B cell (primary cell): ENCODE data around the gene SERPINA12. TPM values are rescaled to one million over a fixed set of nuclear protein-coding genes. Genes with fewer than 3 reads are reported as not detected.
"Not testable (repeated sequence)": the region's sequence is repeated elsewhere in the genome, so short reads cannot be mapped to it uniquely, and the experiment has no call there.

Source experiments
- ATAC-seq: fragments of 200-7000 bp; cut with Tn5 transposase; one replicate; pipeline ENCODE4 v1.10.0; 2021; ENCODE audit warnings: low read depth, mild to moderate bottlenecking, moderate number of reproducible peaks, moderate library complexity
- CTCF ChIA-PET: fragments of 350-600 bp; sonication (Branson Sonifier 250); formaldehyde crosslinking; loops from one replicate; lab custom pipeline; 2021; ENCODE audit warnings: antibody characterized with exemption, inconsistent platforms; lab: Charles Lee
- POLR2A ChIA-PET: fragments of 350-600 bp; sonication (Branson Sonifier 250); formaldehyde crosslinking; loops from one replicate; lab custom pipeline; 2021; ENCODE audit warnings: antibody characterized with exemption; lab: Charles Lee
- DNase-seq: peaks from one replicate; pipeline ENCODE4 v3.0.0; 2013
- H2AFZ ChIP-seq: 2 replicates; pipeline ENCODE4 v1.6.1; 2012; ENCODE audit warnings: mild to moderate bottlenecking, low read depth, low read length; ENCODE audit not compliant: insufficient read depth, poor library complexity, severe bottlenecking
- H3K27ac ChIP-seq, 2 donors: 1 replicate in 1 of 2; 2 replicates in 1 of 2; pipeline ENCODE4 v1.5.1; 2012 to 2013; ENCODE audit warnings: low read length in 2 of 2, mild to moderate bottlenecking in 2 of 2, moderate library complexity in 1 of 2
- H3K27me3 ChIP-seq, 4 experiments: fragments of 200-600 bp in 1 of 4; sonication (generic) in 1 of 4; replicated peaks in 1 of 4; 1 replicate in 2 of 4; 2 replicates in 2 of 4; pipeline versions ENCODE4 v1.6.1 to v1.7.0; 2013 to 2016; ENCODE audit warnings: low read length in 3 of 4, mild to moderate bottlenecking in 2 of 4, mixed read lengths in 1 of 4, moderate library complexity in 1 of 4; ENCODE audit not compliant: insufficient read depth in 4 of 4, control insufficient read depth in 3 of 4; ENCODE audit errors: control extremely low read depth in 1 of 4
- H3K36me3 ChIP-seq, 2 experiments: replicated peaks in 1 of 2; 1 replicate in 1 of 2; 2 replicates in 1 of 2; pipeline versions ENCODE4 v1.6.1 to v1.7.1; 2013; ENCODE audit warnings: low read length in 1 of 2; ENCODE audit not compliant: insufficient read depth in 2 of 2, control insufficient read depth in 1 of 2; ENCODE audit errors: control extremely low read depth in 1 of 2, extremely low read depth in 1 of 2
- H3K4me1 ChIP-seq, 2 donors: fragments of 200-600 bp in 1 of 2; sonication (generic) in 1 of 2; 1 replicate in 1 of 2; 2 replicates in 1 of 2; pipeline versions ENCODE4 v1.5.1 to v1.6.1; 2013 to 2017; ENCODE audit warnings: low read length in 2 of 2; ENCODE audit not compliant: control insufficient read depth in 2 of 2, insufficient read depth in 2 of 2
- H3K4me2 ChIP-seq: replicated peaks from 2 replicates; pipeline ENCODE3; 2012; ENCODE audit warnings: mild to moderate bottlenecking, low read depth, low read length; ENCODE audit not compliant: poor library complexity, severe bottlenecking
- H3K4me3 ChIP-seq, 5 experiments: fragments of 200-600 bp in 1 of 5; sonication (generic) in 1 of 5; 1 replicate in 3 of 5; 2 replicates in 2 of 5; pipeline versions ENCODE4 v1.5.1 to v1.7.0; 2011 to 2016; ENCODE audit warnings: low read length in 4 of 5, mild to moderate bottlenecking in 4 of 5, low read depth in 2 of 5, control low read depth in 1 of 5, moderate library complexity in 1 of 5; ENCODE audit not compliant: insufficient read depth in 1 of 5; ENCODE audit errors: control extremely low read depth in 1 of 5, extremely low read depth in 1 of 5
- H3K79me2 ChIP-seq: fragments of 200-600 bp; sonication (generic); one replicate; pipeline ENCODE4 v1.6.0; 2016; ENCODE audit warnings: low read length; ENCODE audit not compliant: control insufficient read depth, insufficient read depth
- H3K9ac ChIP-seq: fragments of 200-600 bp; sonication (generic); 2 replicates; pipeline ENCODE4 v1.6.1; 2017; ENCODE audit warnings: mild to moderate bottlenecking, low read length, moderate library complexity
- H3K9me3 ChIP-seq, 3 donors: one replicate each; pipeline versions ENCODE4 v1.6.1 to v1.7.1; 2013; ENCODE audit warnings: low read length in 2 of 3; ENCODE audit not compliant: control insufficient read depth in 2 of 3, insufficient read depth in 1 of 3; ENCODE audit errors: control extremely low read depth in 1 of 3
- H4K20me1 ChIP-seq: 2 replicates; pipeline ENCODE4 v1.6.0; 2012; ENCODE audit warnings: mild to moderate bottlenecking, low read length; ENCODE audit not compliant: insufficient read depth, control insufficient read depth, poor library complexity, severe bottlenecking
- H3K27ac Mint-ChIP-seq: one replicate; pipeline ENCODE4 v1.8.0; 2021; ENCODE audit warnings: mixed read lengths
- H3K27me3 Mint-ChIP-seq: one replicate; pipeline ENCODE4 v1.8.0; 2021; ENCODE audit warnings: mixed read lengths
- H3K4me1 Mint-ChIP-seq: one replicate; pipeline ENCODE4 v1.8.0; 2021; ENCODE audit warnings: mixed read lengths
- H3K4me3 Mint-ChIP-seq: one replicate; pipeline ENCODE4 v1.8.0; 2021; ENCODE audit warnings: mixed read lengths
- H3K9me3 Mint-ChIP-seq: one replicate; pipeline ENCODE4 v1.8.0; 2022; ENCODE audit warnings: mixed read lengths; ENCODE audit not compliant: insufficient read depth
- EZH2 ChIP-seq: IDR thresholded peaks from 2 replicates; pipeline ENCODE4 v1.6.1; 2012; ENCODE audit warnings: borderline replicate concordance, low read depth, mild to moderate bottlenecking, moderate library complexity, low read length; ENCODE audit not compliant: insufficient read depth, poor library complexity, severe bottlenecking
- WGBS: methylation state at CpG from one replicate; pipeline ENCODE4 v1.1.5; 2013; ENCODE audit warnings: missing lambda C conversion rate; ENCODE audit not compliant: insufficient coverage; 5-methylcytosine and 5-hydroxymethylcytosine counted together
- intact Hi-C: fragments of 100-400 bp; cut with micrococcal nuclease; formaldehyde crosslinking; loops from one replicate; pipeline ENCODE4 v1.10.0; 2022
- polyA plus RNA-seq: library from polyadenylated mRNA; depleted of rRNA; stranded (reverse); fragments of >200 nt; gene quantifications from 2 replicates; pipeline ENCODE4 v1.2.3, GENCODE V29; 2012
- total RNA-seq, 2 donors: library from RNA; stranded (reverse); fragments of 120-200 nt in 1 of 2; gene quantifications; 1 replicate in 1 of 2; 2 replicates in 1 of 2; pipeline versions ENCODE4 v1.2.3 to v1.2.4, GENCODE V29; 2013 to 2022
- TF ChIP-seq, protein P1 (sequence below): fragments of 200-600 bp; IDR thresholded peaks from one replicate; pipeline ENCODE4 v1.8.0; 2022; ENCODE audit warnings: antibody characterized with exemption, mild to moderate bottlenecking

The SERPINA12 gene
- total and polyA plus RNA-seq, 2 donors (not counting 1 experiment from before 2014, with no cell fraction given): not detected

DNA sequence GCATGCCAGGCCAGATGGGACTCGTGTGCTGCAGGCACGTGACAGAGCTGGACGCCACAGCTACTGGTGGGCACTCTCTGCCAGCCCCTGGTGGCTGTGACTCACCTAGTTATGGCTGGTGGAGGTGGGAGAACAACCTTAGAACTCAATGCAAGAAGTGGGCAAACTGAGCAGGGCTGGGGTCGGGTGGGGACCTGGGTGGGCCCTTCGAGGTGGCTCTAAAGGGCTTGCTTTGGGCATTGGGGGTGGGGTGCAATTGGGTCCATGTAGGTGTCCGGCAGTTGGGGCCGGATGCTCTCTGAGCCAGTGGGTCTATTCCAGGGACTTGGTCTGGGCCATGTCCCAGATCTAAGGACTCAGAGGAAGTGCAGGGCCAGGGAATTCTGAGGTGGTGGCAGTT lies 5.1 kb upstream of the SERPINA12 start:
- CTCF ChIA-PET: no interaction called here
- peaks cover 8% of the 10 kb centered on the region for H3K27me3 Mint-ChIP-seq

DNA sequence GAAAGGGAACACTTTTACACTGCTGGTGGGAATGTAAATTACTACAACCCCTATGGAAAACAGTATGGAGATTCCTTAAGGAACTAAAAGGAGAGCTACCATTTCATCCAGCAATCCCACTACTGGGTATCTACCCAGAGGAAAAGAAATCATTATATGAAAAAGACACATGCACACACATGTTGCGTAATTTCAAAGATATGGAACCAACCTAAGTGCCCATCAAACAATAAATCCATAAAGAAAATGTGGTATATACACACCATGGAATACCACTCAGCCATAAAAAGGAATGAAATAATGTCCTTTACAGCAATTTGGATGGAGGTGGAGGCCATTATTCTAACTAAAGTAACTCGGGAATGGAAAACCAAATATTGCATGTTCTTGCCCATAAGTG lies 1.2 kb upstream of the SERPINA12 start:
- CTCF ChIA-PET, H3K9me3 ChIP-seq, H3K9me3 Mint-ChIP-seq, H3K4me1 Mint-ChIP-seq, intact Hi-C loops, H3K9ac ChIP-seq, H2AFZ ChIP-seq, H3K4me1 ChIP-seq, ATAC-seq, H4K20me1 ChIP-seq, H3K27ac Mint-ChIP-seq, H3K4me3 Mint-ChIP-seq, H3K36me3 ChIP-seq, H3K27me3 Mint-ChIP-seq, H3K4me2 ChIP-seq, H3K27ac ChIP-seq, POLR2A ChIA-PET, H3K79me2 ChIP-seq, DNase-seq, H3K27me3 ChIP-seq, H3K4me3 ChIP-seq: not testable (repeated sequence)
- 88% methylated on average over 1 of the region's 2 CpGs for WGBS

More for the DNA sequence above, 5.1 kb upstream of the SERPINA12 start:
- ATAC-seq (no peak), DNase-seq (no peak)
- Mint-ChIP-seq H3K4me3 (no peak overlapping the region), H3K4me1 (no peaks in the 10 kb centered on the region), H3K9me3 (peaks cover 2% of the 10 kb centered on the region), H3K27ac (no peak overlapping the region)
- intact Hi-C loops: no loop called here
- no peaks in the 10 kb centered on the region for H3K4me1 ChIP-seq
- peaks cover 0 to under 1% (median 0%) of the 10 kb centered on the region in 3 donors for H3K9me3 ChIP-seq
- POLR2A ChIA-PET: no interaction called here
- H3K9ac ChIP-seq: no peak overlapping the region
- WGBS: 69% methylated on average over 7 of the region's 7 CpGs
- H2AFZ ChIP-seq: no peak overlapping the region
- H3K4me2 ChIP-seq: no peak overlapping the region
- no peaks in the 10 kb centered on the region for H4K20me1 ChIP-seq
- no peak overlapping the region for H3K27ac ChIP-seq
- no peaks in the 10 kb centered on the region for H3K36me3 ChIP-seq
- H3K4me3 ChIP-seq: no peak overlapping the region
- TF ChIP-seq, protein P1, sequence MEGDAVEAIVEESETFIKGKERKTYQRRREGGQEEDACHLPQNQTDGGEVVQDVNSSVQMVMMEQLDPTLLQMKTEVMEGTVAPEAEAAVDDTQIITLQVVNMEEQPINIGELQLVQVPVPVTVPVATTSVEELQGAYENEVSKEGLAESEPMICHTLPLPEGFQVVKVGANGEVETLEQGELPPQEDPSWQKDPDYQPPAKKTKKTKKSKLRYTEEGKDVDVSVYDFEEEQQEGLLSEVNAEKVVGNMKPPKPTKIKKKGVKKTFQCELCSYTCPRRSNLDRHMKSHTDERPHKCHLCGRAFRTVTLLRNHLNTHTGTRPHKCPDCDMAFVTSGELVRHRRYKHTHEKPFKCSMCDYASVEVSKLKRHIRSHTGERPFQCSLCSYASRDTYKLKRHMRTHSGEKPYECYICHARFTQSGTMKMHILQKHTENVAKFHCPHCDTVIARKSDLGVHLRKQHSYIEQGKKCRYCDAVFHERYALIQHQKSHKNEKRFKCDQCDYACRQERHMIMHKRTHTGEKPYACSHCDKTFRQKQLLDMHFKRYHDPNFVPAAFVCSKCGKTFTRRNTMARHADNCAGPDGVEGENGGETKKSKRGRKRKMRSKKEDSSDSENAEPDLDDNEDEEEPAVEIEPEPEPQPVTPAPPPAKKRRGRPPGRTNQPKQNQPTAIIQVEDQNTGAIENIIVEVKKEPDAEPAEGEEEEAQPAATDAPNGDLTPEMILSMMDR: no peak
- TF ChIP-seq EZH2: no peak
- no peaks in the 10 kb centered on the region for H3K79me2 ChIP-seq
- H3K27me3 ChIP-seq: no peaks in the 10 kb centered on the region
